GM12878 (cell line): ENCODE results near the gene TRHDE. TPM values are rescaled to one million over a fixed set of nuclear protein-coding genes. Genes with fewer than 3 reads are reported as not detected.

ENCODE experiments used
- ATAC-seq: fragments of 200-7000 bp; cut with Tn5 transposase; 3 replicates; pipeline ENCODE4 v1.9.1; 2020; ENCODE audit warnings: mild to moderate bottlenecking, moderate library complexity
- BruUV-seq: library from RNA; stranded (reverse); fragments of 400-500 nt; replicated peaks from 2 replicates; lab custom pipeline; 2021; lab: Mats Ljungman, UMichigan
- CTCF ChIA-PET: fragments of 300-600 bp; sonication (Branson Sonifier 250); formaldehyde crosslinking; extraction: SDS; loops from one replicate; lab custom pipeline; 2021; ENCODE audit warnings: inconsistent platforms; lab: Yijun Ruan, JAX
- POLR2A ChIA-PET: fragments of 350-600 bp; formaldehyde crosslinking; extraction: SDS; loops from one replicate; lab custom pipeline; 2021; ENCODE audit warnings: inconsistent platforms; lab: Charles Lee
- RAD21 ChIA-PET: fragments of 300-600 bp; sonication (Branson Sonifier 250); formaldehyde crosslinking; loops from one replicate; lab custom pipeline; 2023; ENCODE audit warnings: antibody characterized with exemption; ENCODE audit not compliant: unreplicated experiment; lab: Charles Lee
- SMC1A ChIA-PET: fragments of 300-600 bp; sonication (Branson Sonifier 250); formaldehyde crosslinking; loops from one replicate; lab custom pipeline; 2023; ENCODE audit not compliant: unreplicated experiment, uncharacterized antibody; lab: Charles Lee
- DNase-seq: peaks from one replicate; pipeline ENCODE4 v3.0.0-alpha.2; 2011; ENCODE audit warnings: low read depth, low spot score
- FAIRE-seq: peaks from 3 replicates; lab custom pipeline; 2011; peaks lifted over from hg19 to GRCh38; lab: Jason Lieb, UNC
- H2AFZ ChIP-seq: 2 replicates; pipeline ENCODE4 v1.6.0; 2011; ENCODE audit warnings: low read depth, low read length, control low read depth; ENCODE audit not compliant: control insufficient read depth
- H3K27ac ChIP-seq: 2 replicates; pipeline ENCODE4 v1.5.1; 2011; ENCODE audit warnings: control low read depth; ENCODE audit not compliant: control insufficient read depth, insufficient read depth
- H3K27me3 ChIP-seq, 2 experiments: replicated peaks in 1 of 2; 2 replicates each; pipeline versions ENCODE4 v1.6.0 to v1.6.1; 2011; ENCODE audit warnings: low read length in 1 of 2; ENCODE audit not compliant: control insufficient read depth in 2 of 2, insufficient read depth in 2 of 2
- H3K36me3 ChIP-seq, 2 experiments: 2 replicates each; pipeline ENCODE4 v1.5.1; 2011; ENCODE audit warnings: low read length in 1 of 2; ENCODE audit not compliant: control insufficient read depth in 2 of 2, insufficient read depth in 2 of 2
- H3K4me1 ChIP-seq: 2 replicates; pipeline ENCODE4 v1.6.1; 2011; ENCODE audit warnings: mild to moderate bottlenecking, low read length, moderate library complexity, mixed read lengths; ENCODE audit not compliant: control insufficient read depth, insufficient read depth
- H3K4me2 ChIP-seq: 2 replicates; pipeline ENCODE4 v1.6.0; 2011; ENCODE audit warnings: control low read depth; ENCODE audit not compliant: control insufficient read depth, insufficient read depth
- H3K4me3 ChIP-seq: fragments of 200-600 bp; sonication (generic); 2 replicates; pipeline ENCODE4 v1.5.1; 2016
- H3K79me2 ChIP-seq: 2 replicates; pipeline ENCODE4 v1.6.0; 2011; ENCODE audit warnings: low read length; ENCODE audit not compliant: control insufficient read depth, insufficient read depth
- H3K9ac ChIP-seq: 2 replicates; pipeline ENCODE4 v1.8.0; 2011; ENCODE audit warnings: low read length, control low read depth, mixed read lengths; ENCODE audit not compliant: control insufficient read depth, insufficient read depth
- H3K9me3 ChIP-seq: replicated peaks from 3 replicates; pipeline ENCODE4 v1.5.1; 2011; ENCODE audit warnings: mild to moderate bottlenecking, low read length; ENCODE audit not compliant: control insufficient read depth, insufficient read depth
- H4K20me1 ChIP-seq: 2 replicates; pipeline ENCODE4 v1.6.0; 2011; ENCODE audit not compliant: control insufficient read depth, insufficient read depth
- FOXM1 ChIP-seq: IDR thresholded peaks from 2 replicates; pipeline ENCODE4 v1.6.1; 2012; ENCODE audit warnings: low read depth, mild to moderate bottlenecking, inconsistent platforms, low read length, moderate library complexity
- KDM1A ChIP-seq: fragments of 200-600 bp; sonication (generic); IDR thresholded peaks from 2 replicates; pipeline ENCODE4 v1.6.1; 2016; ENCODE audit warnings: borderline replicate concordance
- MEF2B ChIP-seq: fragments of 450-650 bp; IDR thresholded peaks from 2 replicates; pipeline ENCODE4 v1.6.1; 2018; ENCODE audit warnings: mild to moderate bottlenecking, moderate library complexity; ENCODE audit not compliant: partially characterized antibody, poor library complexity, severe bottlenecking
- NR2C1 ChIP-seq: fragments of 450-650 bp; IDR thresholded peaks from 2 replicates; pipeline ENCODE4 v1.6.1; 2017; ENCODE audit warnings: antibody characterized with exemption, mild to moderate bottlenecking, moderate library complexity
- PAX8 ChIP-seq: fragments of 450-650 bp; IDR thresholded peaks from 2 replicates; pipeline ENCODE4 v1.6.1; 2017; ENCODE audit warnings: mild to moderate bottlenecking, moderate library complexity
- POLR2AphosphoS2 ChIP-seq: IDR thresholded peaks from 2 replicates; pipeline ENCODE4 v1.6.1; 2011; ENCODE audit warnings: low read depth, mild to moderate bottlenecking, low read length, improper control_type of control experiment, moderate library complexity
- RAD21 ChIP-seq: IDR thresholded peaks from 2 replicates; pipeline ENCODE4 v1.6.1; 2011; ENCODE audit warnings: mild to moderate bottlenecking, low read depth, low read length, moderate library complexity; ENCODE audit not compliant: insufficient read depth
- SIN3A ChIP-seq: IDR thresholded peaks from 2 replicates; pipeline ENCODE4 v1.6.1; 2012; ENCODE audit warnings: low read depth, low read length, improper control_type of control experiment
- YY1 ChIP-seq: IDR thresholded peaks from 2 replicates; pipeline ENCODE4 v1.6.1; 2011; ENCODE audit warnings: low read depth, mild to moderate bottlenecking, low read length
- WGBS: methylation state at CpG from one replicate; pipeline ENCODE4 v1.1.6; 2016; ENCODE audit warnings: low lambda C conversion rate; ENCODE audit not compliant: insufficient replicate concordance, insufficient coverage; ENCODE audit errors: missing lambda C conversion rate; 5-methylcytosine and 5-hydroxymethylcytosine counted together
- in situ Hi-C: fragments of 300-500 bp; cut with MboI; formaldehyde crosslinking; loops from 9 replicates; pipeline ENCODE4 v1.14.3; 2018; ENCODE audit warnings: mixed read lengths
- intact Hi-C: fragments of 100-400 bp; cut with micrococcal nuclease; formaldehyde crosslinking; loops from one replicate; pipeline ENCODE4 v1.14.2; 2022; ENCODE audit not compliant: unreplicated experiment
- polyA plus RNA-seq, 11 experiments: library from polyadenylated mRNA; depleted of rRNA in 4 of 11; unstranded in 6 of 11; stranded (reverse) in 5 of 11; fragments of >200 nt; fragmentation: Nextera tagmentation in 4 of 11; fragmentation: Illumina TruSeq in 1 of 11; extraction: Ambion mirVana in 4 of 11; extraction: Trizol in 1 of 11; gene quantifications; 1 replicate in 1 of 11; 2 replicates in 10 of 11; pipeline versions ENCODE4 v1.2.1 to v1.2.3, GENCODE V29; 2011 to 2016; ENCODE audit warnings: inconsistent platforms in 2 of 11, missing spikeins in 2 of 11, low read depth in 1 of 11
- total RNA-seq, 4 experiments: library from RNA; depleted of rRNA in 3 of 4; stranded (reverse); fragments of >200 nt in 3 of 4; fragmentation: Illumina TruSeq in 1 of 4; extraction: Trizol in 1 of 4; gene quantifications; 2 replicates each; pipeline versions ENCODE4 v1.2.1 to v1.2.3, GENCODE V29; 2013 to 2021
- TF ChIP-seq, protein P1 (sequence below): fragments of 450-650 bp; IDR thresholded peaks from 2 replicates; pipeline ENCODE4 v1.6.1; 2016; ENCODE audit warnings: mild to moderate bottlenecking, moderate library complexity, borderline replicate concordance

The TRHDE gene
- total and polyA plus RNA-seq, 10 of the 15 experiments (the other 5 are each of a cell fraction or from before 2014, with no cell fraction given), result not detected

DNA sequence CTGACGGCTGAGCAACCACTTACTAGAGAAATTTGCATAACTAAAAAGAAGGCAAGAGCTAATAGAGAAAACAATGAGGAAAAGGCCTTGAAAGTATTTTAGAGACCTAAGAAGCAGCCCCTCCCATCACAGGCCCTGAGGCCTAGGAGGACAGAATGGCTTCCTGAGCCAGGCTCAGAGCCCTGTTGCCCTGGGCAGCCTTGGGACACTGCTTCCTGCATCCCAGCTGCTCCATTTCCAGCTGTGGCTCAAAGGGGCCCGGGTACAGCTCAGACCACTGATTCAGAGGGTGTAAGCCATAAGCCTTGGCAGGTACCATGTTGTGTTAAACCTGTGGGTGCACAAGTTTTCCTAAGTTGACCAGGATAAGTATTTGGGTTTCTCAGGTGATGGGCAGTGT, 181.4 kb downstream of the TRHDE start:
- ChIA-PET RAD21 (no interaction called here), SMC1A (no interaction called here)
- H2AFZ ChIP-seq, result no peak overlapping the region
- TF ChIP-seq, protein P1, sequence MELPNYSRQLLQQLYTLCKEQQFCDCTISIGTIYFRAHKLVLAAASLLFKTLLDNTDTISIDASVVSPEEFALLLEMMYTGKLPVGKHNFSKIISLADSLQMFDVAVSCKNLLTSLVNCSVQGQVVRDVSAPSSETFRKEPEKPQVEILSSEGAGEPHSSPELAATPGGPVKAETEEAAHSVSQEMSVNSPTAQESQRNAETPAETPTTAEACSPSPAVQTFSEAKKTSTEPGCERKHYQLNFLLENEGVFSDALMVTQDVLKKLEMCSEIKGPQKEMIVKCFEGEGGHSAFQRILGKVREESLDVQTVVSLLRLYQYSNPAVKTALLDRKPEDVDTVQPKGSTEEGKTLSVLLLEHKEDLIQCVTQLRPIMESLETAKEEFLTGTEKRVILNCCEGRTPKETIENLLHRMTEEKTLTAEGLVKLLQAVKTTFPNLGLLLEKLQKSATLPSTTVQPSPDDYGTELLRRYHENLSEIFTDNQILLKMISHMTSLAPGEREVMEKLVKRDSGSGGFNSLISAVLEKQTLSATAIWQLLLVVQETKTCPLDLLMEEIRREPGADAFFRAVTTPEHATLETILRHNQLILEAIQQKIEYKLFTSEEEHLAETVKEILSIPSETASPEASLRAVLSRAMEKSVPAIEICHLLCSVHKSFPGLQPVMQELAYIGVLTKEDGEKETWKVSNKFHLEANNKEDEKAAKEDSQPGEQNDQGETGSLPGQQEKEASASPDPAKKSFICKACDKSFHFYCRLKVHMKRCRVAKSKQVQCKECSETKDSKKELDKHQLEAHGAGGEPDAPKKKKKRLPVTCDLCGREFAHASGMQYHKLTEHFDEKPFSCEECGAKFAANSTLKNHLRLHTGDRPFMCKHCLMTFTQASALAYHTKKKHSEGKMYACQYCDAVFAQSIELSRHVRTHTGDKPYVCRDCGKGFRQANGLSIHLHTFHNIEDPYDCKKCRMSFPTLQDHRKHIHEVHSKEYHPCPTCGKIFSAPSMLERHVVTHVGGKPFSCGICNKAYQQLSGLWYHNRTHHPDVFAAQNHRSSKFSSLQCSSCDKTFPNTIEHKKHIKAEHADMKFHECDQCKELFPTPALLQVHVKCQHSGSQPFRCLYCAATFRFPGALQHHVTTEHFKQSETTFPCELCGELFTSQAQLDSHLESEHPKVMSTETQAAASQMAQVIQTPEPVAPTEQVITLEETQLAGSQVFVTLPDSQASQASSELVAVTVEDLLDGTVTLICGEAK, result no peak
- TF ChIP-seq PAX8 (no peak), YY1 (no peak), POLR2AphosphoS2 (no peak), FOXM1 (no peak), RAD21 (no peak), KDM1A (no peak), SIN3A (no peak), MEF2B (no peak), NR2C1 (no peak)
- TF ChIP-seq, all 136 proteins: peak for 0
- FAIRE-seq, result no peak
- POLR2A ChIA-PET, result no interaction called here
- no peaks in the 10 kb centered on the region for H3K27me3 ChIP-seq
- 33% methylated on average over 2 of the region's 2 CpGs for WGBS
- in situ Hi-C loops (no loop called here), intact Hi-C loops (no loop called here)
- no peak overlapping the region for H3K4me2 ChIP-seq
- H3K27ac ChIP-seq, result no peak overlapping the region
- no peaks in the 10 kb centered on the region for H4K20me1 ChIP-seq
- H3K4me1 ChIP-seq, result no peaks in the 10 kb centered on the region
- no peak for DNase-seq
- CTCF ChIA-PET, result no interaction called here
- no peaks in the 10 kb centered on the region for H3K79me2 ChIP-seq
- no TSS peak for BruUV-seq
- H3K9me3 ChIP-seq, result no peaks in the 10 kb centered on the region
- H3K9ac ChIP-seq, result no peak overlapping the region
- H3K36me3 ChIP-seq, result no peaks in the 10 kb centered on the region
- ATAC-seq, result no peak
- H3K4me3 ChIP-seq, result no peak overlapping the region
